ENCODE data around the gene FOXA2. TPM values are rescaled to one million over a fixed set of nuclear protein-coding genes. Genes with fewer than 3 reads are reported as not detected.

Gene FOXA2
- total and polyA plus RNA-seq, 9 of the 15 experiments (the other 6 are each of a cell fraction or from before 2014, with no cell fraction given): 0.10 to 1.0 (median 0.25) TPM

DNA sequence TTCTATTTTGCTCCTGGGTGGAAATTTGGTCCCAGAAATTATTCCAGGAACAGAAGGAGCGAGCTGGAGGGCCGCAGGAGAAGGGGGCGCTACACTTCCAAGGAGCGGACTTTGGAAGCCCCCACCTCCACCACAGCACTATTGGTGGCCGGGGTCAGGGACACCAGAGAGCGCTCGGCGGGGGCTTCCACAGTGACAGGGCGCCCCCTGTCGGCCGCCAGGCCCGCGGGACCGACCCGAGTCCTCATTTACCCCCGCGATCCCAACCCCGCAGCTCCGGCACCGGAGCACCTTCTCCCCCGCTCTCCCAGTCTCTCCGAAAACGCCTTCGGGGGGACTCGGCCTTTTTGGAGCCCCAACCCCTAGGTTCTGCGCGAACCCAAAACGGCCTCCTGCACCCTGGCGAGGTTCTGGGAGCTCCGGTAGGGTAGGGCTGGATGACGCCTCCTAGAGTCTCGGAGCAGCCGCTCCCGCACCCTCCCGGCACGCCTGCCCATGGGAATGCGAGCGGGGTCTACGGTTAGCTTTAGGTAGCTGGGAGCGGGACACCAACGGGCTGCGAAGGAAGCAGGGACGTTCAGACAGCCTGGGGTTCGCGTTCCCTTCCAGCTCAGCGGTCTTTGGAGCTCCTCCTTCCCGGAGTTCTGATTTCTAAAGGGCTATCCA is 2.4 kb upstream of the FOXA2 start (continued):
- TF ChIP-seq, protein P1, sequence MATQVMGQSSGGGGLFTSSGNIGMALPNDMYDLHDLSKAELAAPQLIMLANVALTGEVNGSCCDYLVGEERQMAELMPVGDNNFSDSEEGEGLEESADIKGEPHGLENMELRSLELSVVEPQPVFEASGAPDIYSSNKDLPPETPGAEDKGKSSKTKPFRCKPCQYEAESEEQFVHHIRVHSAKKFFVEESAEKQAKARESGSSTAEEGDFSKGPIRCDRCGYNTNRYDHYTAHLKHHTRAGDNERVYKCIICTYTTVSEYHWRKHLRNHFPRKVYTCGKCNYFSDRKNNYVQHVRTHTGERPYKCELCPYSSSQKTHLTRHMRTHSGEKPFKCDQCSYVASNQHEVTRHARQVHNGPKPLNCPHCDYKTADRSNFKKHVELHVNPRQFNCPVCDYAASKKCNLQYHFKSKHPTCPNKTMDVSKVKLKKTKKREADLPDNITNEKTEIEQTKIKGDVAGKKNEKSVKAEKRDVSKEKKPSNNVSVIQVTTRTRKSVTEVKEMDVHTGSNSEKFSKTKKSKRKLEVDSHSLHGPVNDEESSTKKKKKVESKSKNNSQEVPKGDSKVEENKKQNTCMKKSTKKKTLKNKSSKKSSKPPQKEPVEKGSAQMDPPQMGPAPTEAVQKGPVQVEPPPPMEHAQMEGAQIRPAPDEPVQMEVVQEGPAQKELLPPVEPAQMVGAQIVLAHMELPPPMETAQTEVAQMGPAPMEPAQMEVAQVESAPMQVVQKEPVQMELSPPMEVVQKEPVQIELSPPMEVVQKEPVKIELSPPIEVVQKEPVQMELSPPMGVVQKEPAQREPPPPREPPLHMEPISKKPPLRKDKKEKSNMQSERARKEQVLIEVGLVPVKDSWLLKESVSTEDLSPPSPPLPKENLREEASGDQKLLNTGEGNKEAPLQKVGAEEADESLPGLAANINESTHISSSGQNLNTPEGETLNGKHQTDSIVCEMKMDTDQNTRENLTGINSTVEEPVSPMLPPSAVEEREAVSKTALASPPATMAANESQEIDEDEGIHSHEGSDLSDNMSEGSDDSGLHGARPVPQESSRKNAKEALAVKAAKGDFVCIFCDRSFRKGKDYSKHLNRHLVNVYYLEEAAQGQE (IDR thresholded peaks at IDR 0.05; ENCODE audit: borderline replicate concordance): peak; percentile 83
- TF ChIP-seq, protein P1 (CRISPR knock-in tag; IDR thresholded peaks at IDR 0.05; ENCODE audit: low read depth): no peak
- TF ChIP-seq PTRF (tag; IDR thresholded peaks at IDR 0.05): no peak
- TF ChIP-seq, protein P2, sequence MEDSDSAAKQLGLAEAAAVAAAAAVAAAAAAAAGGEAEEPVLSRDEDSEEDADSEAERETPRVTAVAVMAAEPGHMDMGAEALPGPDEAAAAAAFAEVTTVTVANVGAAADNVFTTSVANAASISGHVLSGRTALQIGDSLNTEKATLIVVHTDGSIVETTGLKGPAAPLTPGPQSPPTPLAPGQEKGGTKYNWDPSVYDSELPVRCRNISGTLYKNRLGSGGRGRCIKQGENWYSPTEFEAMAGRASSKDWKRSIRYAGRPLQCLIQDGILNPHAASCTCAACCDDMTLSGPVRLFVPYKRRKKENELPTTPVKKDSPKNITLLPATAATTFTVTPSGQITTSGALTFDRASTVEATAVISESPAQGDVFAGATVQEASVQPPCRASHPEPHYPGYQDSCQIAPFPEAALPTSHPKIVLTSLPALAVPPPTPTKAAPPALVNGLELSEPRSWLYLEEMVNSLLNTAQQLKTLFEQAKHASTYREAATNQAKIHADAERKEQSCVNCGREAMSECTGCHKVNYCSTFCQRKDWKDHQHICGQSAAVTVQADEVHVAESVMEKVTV (CRISPR knock-in tag; IDR thresholded peaks at IDR 0.05): peak; percentile 77
- TF ChIP-seq MTA1 (IDR thresholded peaks at IDR 0.05; ENCODE audit: borderline replicate concordance): no peak
- TF ChIP-seq, protein P3, sequence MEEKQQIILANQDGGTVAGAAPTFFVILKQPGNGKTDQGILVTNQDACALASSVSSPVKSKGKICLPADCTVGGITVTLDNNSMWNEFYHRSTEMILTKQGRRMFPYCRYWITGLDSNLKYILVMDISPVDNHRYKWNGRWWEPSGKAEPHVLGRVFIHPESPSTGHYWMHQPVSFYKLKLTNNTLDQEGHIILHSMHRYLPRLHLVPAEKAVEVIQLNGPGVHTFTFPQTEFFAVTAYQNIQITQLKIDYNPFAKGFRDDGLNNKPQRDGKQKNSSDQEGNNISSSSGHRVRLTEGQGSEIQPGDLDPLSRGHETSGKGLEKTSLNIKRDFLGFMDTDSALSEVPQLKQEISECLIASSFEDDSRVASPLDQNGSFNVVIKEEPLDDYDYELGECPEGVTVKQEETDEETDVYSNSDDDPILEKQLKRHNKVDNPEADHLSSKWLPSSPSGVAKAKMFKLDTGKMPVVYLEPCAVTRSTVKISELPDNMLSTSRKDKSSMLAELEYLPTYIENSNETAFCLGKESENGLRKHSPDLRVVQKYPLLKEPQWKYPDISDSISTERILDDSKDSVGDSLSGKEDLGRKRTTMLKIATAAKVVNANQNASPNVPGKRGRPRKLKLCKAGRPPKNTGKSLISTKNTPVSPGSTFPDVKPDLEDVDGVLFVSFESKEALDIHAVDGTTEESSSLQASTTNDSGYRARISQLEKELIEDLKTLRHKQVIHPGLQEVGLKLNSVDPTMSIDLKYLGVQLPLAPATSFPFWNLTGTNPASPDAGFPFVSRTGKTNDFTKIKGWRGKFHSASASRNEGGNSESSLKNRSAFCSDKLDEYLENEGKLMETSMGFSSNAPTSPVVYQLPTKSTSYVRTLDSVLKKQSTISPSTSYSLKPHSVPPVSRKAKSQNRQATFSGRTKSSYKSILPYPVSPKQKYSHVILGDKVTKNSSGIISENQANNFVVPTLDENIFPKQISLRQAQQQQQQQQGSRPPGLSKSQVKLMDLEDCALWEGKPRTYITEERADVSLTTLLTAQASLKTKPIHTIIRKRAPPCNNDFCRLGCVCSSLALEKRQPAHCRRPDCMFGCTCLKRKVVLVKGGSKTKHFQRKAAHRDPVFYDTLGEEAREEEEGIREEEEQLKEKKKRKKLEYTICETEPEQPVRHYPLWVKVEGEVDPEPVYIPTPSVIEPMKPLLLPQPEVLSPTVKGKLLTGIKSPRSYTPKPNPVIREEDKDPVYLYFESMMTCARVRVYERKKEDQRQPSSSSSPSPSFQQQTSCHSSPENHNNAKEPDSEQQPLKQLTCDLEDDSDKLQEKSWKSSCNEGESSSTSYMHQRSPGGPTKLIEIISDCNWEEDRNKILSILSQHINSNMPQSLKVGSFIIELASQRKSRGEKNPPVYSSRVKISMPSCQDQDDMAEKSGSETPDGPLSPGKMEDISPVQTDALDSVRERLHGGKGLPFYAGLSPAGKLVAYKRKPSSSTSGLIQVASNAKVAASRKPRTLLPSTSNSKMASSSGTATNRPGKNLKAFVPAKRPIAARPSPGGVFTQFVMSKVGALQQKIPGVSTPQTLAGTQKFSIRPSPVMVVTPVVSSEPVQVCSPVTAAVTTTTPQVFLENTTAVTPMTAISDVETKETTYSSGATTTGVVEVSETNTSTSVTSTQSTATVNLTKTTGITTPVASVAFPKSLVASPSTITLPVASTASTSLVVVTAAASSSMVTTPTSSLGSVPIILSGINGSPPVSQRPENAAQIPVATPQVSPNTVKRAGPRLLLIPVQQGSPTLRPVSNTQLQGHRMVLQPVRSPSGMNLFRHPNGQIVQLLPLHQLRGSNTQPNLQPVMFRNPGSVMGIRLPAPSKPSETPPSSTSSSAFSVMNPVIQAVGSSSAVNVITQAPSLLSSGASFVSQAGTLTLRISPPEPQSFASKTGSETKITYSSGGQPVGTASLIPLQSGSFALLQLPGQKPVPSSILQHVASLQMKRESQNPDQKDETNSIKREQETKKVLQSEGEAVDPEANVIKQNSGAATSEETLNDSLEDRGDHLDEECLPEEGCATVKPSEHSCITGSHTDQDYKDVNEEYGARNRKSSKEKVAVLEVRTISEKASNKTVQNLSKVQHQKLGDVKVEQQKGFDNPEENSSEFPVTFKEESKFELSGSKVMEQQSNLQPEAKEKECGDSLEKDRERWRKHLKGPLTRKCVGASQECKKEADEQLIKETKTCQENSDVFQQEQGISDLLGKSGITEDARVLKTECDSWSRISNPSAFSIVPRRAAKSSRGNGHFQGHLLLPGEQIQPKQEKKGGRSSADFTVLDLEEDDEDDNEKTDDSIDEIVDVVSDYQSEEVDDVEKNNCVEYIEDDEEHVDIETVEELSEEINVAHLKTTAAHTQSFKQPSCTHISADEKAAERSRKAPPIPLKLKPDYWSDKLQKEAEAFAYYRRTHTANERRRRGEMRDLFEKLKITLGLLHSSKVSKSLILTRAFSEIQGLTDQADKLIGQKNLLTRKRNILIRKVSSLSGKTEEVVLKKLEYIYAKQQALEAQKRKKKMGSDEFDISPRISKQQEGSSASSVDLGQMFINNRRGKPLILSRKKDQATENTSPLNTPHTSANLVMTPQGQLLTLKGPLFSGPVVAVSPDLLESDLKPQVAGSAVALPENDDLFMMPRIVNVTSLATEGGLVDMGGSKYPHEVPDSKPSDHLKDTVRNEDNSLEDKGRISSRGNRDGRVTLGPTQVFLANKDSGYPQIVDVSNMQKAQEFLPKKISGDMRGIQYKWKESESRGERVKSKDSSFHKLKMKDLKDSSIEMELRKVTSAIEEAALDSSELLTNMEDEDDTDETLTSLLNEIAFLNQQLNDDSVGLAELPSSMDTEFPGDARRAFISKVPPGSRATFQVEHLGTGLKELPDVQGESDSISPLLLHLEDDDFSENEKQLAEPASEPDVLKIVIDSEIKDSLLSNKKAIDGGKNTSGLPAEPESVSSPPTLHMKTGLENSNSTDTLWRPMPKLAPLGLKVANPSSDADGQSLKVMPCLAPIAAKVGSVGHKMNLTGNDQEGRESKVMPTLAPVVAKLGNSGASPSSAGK (IDR thresholded peaks at IDR 0.05): no peak

Data from K562 (cell line).